ENCODE measurements around the gene UBE2L3.
A peak's percentile ranks its signal among the peaks of the same experiment; 100 is the strongest.

UBE2L3 gene

GRCh38 chr22:21567456-21568346, at the start of gene UBE2L3:
Gene UBE2L3, plus strand, starts transcription at chr22:21567714. Its CDS starts 31 bp downstream, at chr22:21567745.
- POLR2A ChIA-PET: interaction anchor here (1.5 kb wide), 1 partner anchor 61 kb away, joined by 6 read pairs; no protein-coding TSS in a partner anchor
- TF ChIP-seq ZNF560 (tag by site-specific recombination; IDR thresholded peaks at IDR 0.05; ENCODE audit: borderline replicate concordance) (no peak), ZNF658 (tag by site-specific recombination; IDR thresholded peaks at IDR 0.05) (no peak), ZBTB7A (tag by site-specific recombination; IDR thresholded peaks at IDR 0.05; ENCODE audit: low read depth) (peak; percentile 86), ZNF175 (tag by site-specific recombination; IDR thresholded peaks at IDR 0.05) (no peak), ZNF670 (tag by site-specific recombination; IDR thresholded peaks at IDR 0.05; ENCODE audit: low read depth) (no peak), ZNF830 (tag by site-specific recombination; IDR thresholded peaks at IDR 0.05; ENCODE audit: low read depth) (no peak), ZNF548 (tag by site-specific recombination; IDR thresholded peaks at IDR 0.05) (0 out of 2 replicates have a peak, but pooled peaks have one; percentile 7), ZNF785 (tag by site-specific recombination; IDR thresholded peaks at IDR 0.05) (peak; percentile 9; the same call in 1 of the 2 replicates), PRDM6 (tag by site-specific recombination; IDR thresholded peaks at IDR 0.05) (no peak), ZNF239 (tag by site-specific recombination; IDR thresholded peaks at IDR 0.05) (no peak), ZNF114 (tag by site-specific recombination; IDR thresholded peaks at IDR 0.05) (no peak), YY1 (tag by site-specific recombination; IDR thresholded peaks at IDR 0.05) (peak; percentile 95), ZSCAN5A (tag by site-specific recombination; IDR thresholded peaks at IDR 0.05) (peak; percentile 77; the same call in 1 of the 2 replicates), ZBTB21 (tag by site-specific recombination; IDR thresholded peaks at IDR 0.05) (no peak), ZNF513 (tag by site-specific recombination; IDR thresholded peaks at IDR 0.05) (peak; percentile 75), ZNF610 (tag by site-specific recombination; IDR thresholded peaks at IDR 0.05; ENCODE audit: borderline replicate concordance) (no peak), ZNF274 (IDR thresholded peaks at IDR 0.05; ENCODE audit: low read length) (no peak), ZNF274 (tag by site-specific recombination; IDR thresholded peaks at IDR 0.05; ENCODE audit: borderline replicate concordance) (no peak), ELK4 (IDR thresholded peaks at IDR 0.05; ENCODE audit: borderline replicate concordance, low read depth, low read length) (no peak), FEZF1 (tag by site-specific recombination; IDR thresholded peaks at IDR 0.05) (no peak), TRIM28 (IDR thresholded peaks at IDR 0.05; ENCODE audit: borderline replicate concordance, low read length) (no peak), KLF7 (tag by site-specific recombination; IDR thresholded peaks at IDR 0.05; ENCODE audit: borderline replicate concordance) (peak; percentile 88), ZNF501 (tag by site-specific recombination; IDR thresholded peaks at IDR 0.05) (peak; percentile 88), ZNF37A (tag by site-specific recombination; IDR thresholded peaks at IDR 0.05) (no peak), ZBTB10 (tag by site-specific recombination; IDR thresholded peaks at IDR 0.05) (peak; percentile 67; the same call in 1 of the 2 replicates), YY2 (tag by site-specific recombination; IDR thresholded peaks at IDR 0.05) (peak; percentile 89), KLF17 (tag by site-specific recombination; IDR thresholded peaks at IDR 0.05) (peak; percentile 70; the same call in 1 of the 2 replicates), SP7 (tag by site-specific recombination; IDR thresholded peaks at IDR 0.05) (peak; percentile 84)

More at GRCh38 chr22:21567456-21568346, at the start of gene UBE2L3:
- Histone ChIP-seq H3K4me1 (ENCODE audit: control insufficient read depth, insufficient read depth, low read length) (peaks cover 7% of the 10 kb centered on the region; the same call in 1 of the 2 replicates), H3K9me3 (ENCODE audit: control insufficient read depth, insufficient read depth, low read depth, low read length) (no peaks in the 10 kb centered on the region), H3K27ac (ENCODE audit: extremely low read depth, low read depth, low read length) (peak within 1 kb of the TSS; percentile 65), H3K36me3 (ENCODE audit: control insufficient read depth in 2 of 2, insufficient read depth in 1 of 2, low read length in 2 of 2) (peaks cover 0 to 26% of the 10 kb centered on the region in 2 experiments; a peak in 1 of 3 replicates), H3K4me3 (ENCODE audit: low read depth, low read length) (peak within 1 kb of the TSS; percentile 98)
- CTCF ChIA-PET: no interaction called here

Data from HEK293 (cell line).